H1 (cell line): ENCODE results near the gene IRS1. TPM values are rescaled to one million over a fixed set of nuclear protein-coding genes. Genes with fewer than 3 reads are reported as not detected.

Experiments used
- CTCF ChIA-PET: fragments of 300-600 bp; sonication (Branson Sonifier 250); formaldehyde crosslinking; loops from one replicate; lab custom pipeline; 2021; ENCODE audit not compliant: partially characterized antibody; lab: Charles Lee
- POLR2A ChIA-PET: fragments of 300-600 bp; sonication (Branson Sonifier 250); formaldehyde crosslinking; loops from one replicate; lab custom pipeline; 2021; ENCODE audit warnings: inconsistent platforms; ENCODE audit not compliant: partially characterized antibody; lab: Charles Lee
- DNase-seq, 2 experiments: peaks; one replicate each; pipeline versions ENCODE4 v3.0.0 to v3.0.0-alpha.2; 2010 to 2022; ENCODE audit warnings: low spot score in 2 of 2, low read depth in 1 of 2, mixed read lengths in 1 of 2
- FAIRE-seq: peaks from 2 replicates; lab custom pipeline; 2011; peaks lifted over from hg19 to GRCh38; lab: Jason Lieb, UNC
- H2AFZ ChIP-seq: 2 replicates; pipeline ENCODE4 v1.8.1; 2012; ENCODE audit warnings: low read length, inconsistent platforms
- H2AK5ac ChIP-seq: 2 replicates; pipeline ENCODE4 v1.6.1; 2013; ENCODE audit warnings: low read depth, low read length
- H2BK120ac ChIP-seq: replicated peaks from 2 replicates; pipeline ENCODE3; 2013; ENCODE audit warnings: low read depth, low read length, inconsistent platforms
- H2BK12ac ChIP-seq: 2 replicates; pipeline ENCODE4 v1.6.1; 2013; ENCODE audit warnings: low read depth, low read length
- H2BK15ac ChIP-seq: 2 replicates; pipeline ENCODE4 v1.6.1; 2013; ENCODE audit warnings: low read length
- H2BK20ac ChIP-seq: 2 replicates; pipeline ENCODE4 v1.6.1; 2013; ENCODE audit warnings: low read length
- H2BK5ac ChIP-seq: 2 replicates; pipeline ENCODE4 v1.6.1; 2013; ENCODE audit warnings: low read depth, low read length
- H3K14ac ChIP-seq: 2 replicates; pipeline ENCODE4 v1.6.1; 2013; ENCODE audit warnings: inconsistent platforms; ENCODE audit not compliant: insufficient read length
- H3K18ac ChIP-seq: 2 replicates; pipeline ENCODE4 v1.6.1; 2013; ENCODE audit warnings: low read length; ENCODE audit errors: extremely low read depth
- H3K23ac ChIP-seq: 2 replicates; pipeline ENCODE4 v1.6.1; 2013; ENCODE audit warnings: inconsistent platforms; ENCODE audit not compliant: insufficient read length
- H3K23me2 ChIP-seq: 2 replicates; pipeline ENCODE4 v1.6.1; 2013; ENCODE audit warnings: low read depth, low read length
- H3K27ac ChIP-seq: 2 replicates; pipeline ENCODE4 v1.6.1; 2011; ENCODE audit warnings: low read depth, low read length, inconsistent platforms
- H3K27me3 ChIP-seq, 4 experiments: replicated peaks in 1 of 4; 1 replicate in 1 of 4; 2 replicates in 3 of 4; pipeline versions ENCODE4 v1.6.1 to v1.8.1; 2011 to 2013; ENCODE audit warnings: low read length in 3 of 4, mild to moderate bottlenecking in 3 of 4, inconsistent platforms in 2 of 4, mixed read lengths in 2 of 4, moderate library complexity in 1 of 4; ENCODE audit not compliant: control insufficient read depth in 3 of 4, insufficient read depth in 3 of 4; ENCODE audit errors: extremely low read depth in 1 of 4
- H3K36me3 ChIP-seq, 4 experiments: 2 replicates each; pipeline versions ENCODE4 v1.6.1 to v1.8.1; 2011 to 2013; ENCODE audit warnings: mild to moderate bottlenecking in 4 of 4, low read length in 3 of 4, moderate library complexity in 2 of 4, control low read depth in 1 of 4, inconsistent platforms in 1 of 4; ENCODE audit not compliant: insufficient read depth in 4 of 4, control insufficient read depth in 2 of 4
- H3K4ac ChIP-seq: replicated peaks from 2 replicates; pipeline ENCODE3; 2013; ENCODE audit warnings: low read length, low read depth, mixed read lengths, inconsistent platforms; ENCODE audit not compliant: insufficient read length
- H3K4me1 ChIP-seq, 4 experiments: replicated peaks in 1 of 4; 1 replicate in 1 of 4; 2 replicates in 3 of 4; pipeline versions ENCODE4 v1.6.1 to v1.8.1; 2011 to 2013; ENCODE audit warnings: low read length in 3 of 4, inconsistent platforms in 2 of 4, mixed read lengths in 1 of 4; ENCODE audit not compliant: insufficient read depth in 4 of 4, control insufficient read depth in 3 of 4
- H3K4me2 ChIP-seq, 2 experiments: 2 replicates each; pipeline versions ENCODE4 v1.6.1 to v1.8.1; 2011 to 2013; ENCODE audit warnings: low read depth in 2 of 2, low read length in 2 of 2, control low read depth in 1 of 2, inconsistent platforms in 1 of 2, mild to moderate bottlenecking in 1 of 2; ENCODE audit not compliant: insufficient read depth in 1 of 2
- H3K4me3 ChIP-seq, 4 experiments: fragments of 200-600, 300-600 bp in 1 of 4; sonication (generic), shearing (Covaris generic), sonication (Bioruptor Twin) in 1 of 4; 2 replicates each; pipeline versions ENCODE4 v1.5.1 to v1.8.1; 2011 to 2016; ENCODE audit warnings: low read length in 4 of 4, low read depth in 3 of 4, control low read depth in 2 of 4, inconsistent platforms in 2 of 4, mild to moderate bottlenecking in 2 of 4, mixed read lengths in 1 of 4, moderate library complexity in 1 of 4; ENCODE audit not compliant: insufficient read depth in 2 of 4; ENCODE audit errors: extremely low read depth in 1 of 4
- H3K56ac ChIP-seq: replicated peaks from 2 replicates; pipeline ENCODE3; 2013; ENCODE audit warnings: low read depth, mild to moderate bottlenecking, mixed read lengths, low read length, inconsistent platforms; ENCODE audit not compliant: insufficient read length
- H3K79me1 ChIP-seq: 2 replicates; pipeline ENCODE4 v1.6.1; 2013; ENCODE audit warnings: low read depth, low read length, control low read depth
- H3K79me2 ChIP-seq, 2 experiments: 2 replicates each; pipeline versions ENCODE4 v1.6.1 to v1.8.1; 2012 to 2013; ENCODE audit warnings: low read length in 2 of 2, mild to moderate bottlenecking in 2 of 2, inconsistent platforms in 1 of 2; ENCODE audit not compliant: insufficient read depth in 2 of 2, control insufficient read depth in 1 of 2
- H3K9ac ChIP-seq, 4 experiments: replicated peaks in 1 of 4; 1 replicate in 1 of 4; 2 replicates in 3 of 4; pipeline versions ENCODE4 v1.6.1 to v1.8.1; 2011 to 2013; ENCODE audit warnings: low read depth in 3 of 4, low read length in 3 of 4, control low read depth in 2 of 4, mild to moderate bottlenecking in 2 of 4, moderate library complexity in 2 of 4, inconsistent platforms in 1 of 4; ENCODE audit errors: extremely low read depth in 1 of 4
- H3K9me3 ChIP-seq, 2 experiments: 2 replicates each; pipeline versions ENCODE4 v1.6.1 to v1.8.1; 2012 to 2013; ENCODE audit warnings: mild to moderate bottlenecking in 2 of 2, moderate library complexity in 2 of 2, control low read depth in 1 of 2, inconsistent platforms in 1 of 2, low read depth in 1 of 2, low read length in 1 of 2, mixed read lengths in 1 of 2; ENCODE audit not compliant: insufficient read depth in 2 of 2
- H4K20me1 ChIP-seq, 2 experiments: replicated peaks in 1 of 2; 2 replicates each; pipeline versions ENCODE3 to v1.8.1; 2011 to 2013; ENCODE audit warnings: inconsistent platforms in 2 of 2, low read length in 2 of 2, mild to moderate bottlenecking in 1 of 2; ENCODE audit not compliant: insufficient read depth in 2 of 2, control insufficient read depth in 1 of 2
- H4K5ac ChIP-seq: 2 replicates; pipeline ENCODE4 v1.6.1; 2013; ENCODE audit warnings: low read length, low read depth, mixed read lengths, inconsistent platforms; ENCODE audit not compliant: insufficient read length
- H4K8ac ChIP-seq: 2 replicates; pipeline ENCODE4 v1.8.0; 2013; ENCODE audit warnings: mild to moderate bottlenecking, moderate library complexity, low read length, inconsistent platforms; ENCODE audit not compliant: insufficient read depth; ENCODE audit errors: extremely low read depth
- H4K91ac ChIP-seq: replicated peaks from 2 replicates; pipeline ENCODE3; 2013; ENCODE audit warnings: low read length, mixed read lengths, inconsistent platforms; ENCODE audit not compliant: insufficient read length
- EZH2 ChIP-seq: fragments of 200-600 bp; sonication (generic); IDR thresholded peaks from 2 replicates; pipeline ENCODE4 v1.7.1; 2012; ENCODE audit warnings: low read depth, mild to moderate bottlenecking, moderate library complexity, low read length, inconsistent platforms; ENCODE audit not compliant: severe bottlenecking
- SIX5 ChIP-seq: IDR thresholded peaks from 2 replicates; pipeline ENCODE4 v1.6.1; 2011; ENCODE audit warnings: mild to moderate bottlenecking, low read depth, low read length
- WGBS, 2 experiments: shearing (Covaris generic) in 1 of 2; methylation state at CpG; one replicate each; pipeline versions ENCODE4 v1.1.6 to v1.1.7; 2013 to 2015; ENCODE audit warnings: low lambda C conversion rate in 2 of 2, mixed read lengths in 2 of 2, inconsistent platforms in 1 of 2, low coverage in 1 of 2, missing lambda C conversion rate in 1 of 2; ENCODE audit not compliant: insufficient replicate concordance in 2 of 2, insufficient coverage in 1 of 2, insufficient read length in 1 of 2; ENCODE audit errors: extremely low coverage in 1 of 2, missing lambda C conversion rate in 1 of 2; 5-methylcytosine and 5-hydroxymethylcytosine counted together
- long read RNA-seq, 2 experiments: library from RNA in 1 of 2; library from capped mRNA in 1 of 2; stranded (forward); transcript quantifications; one replicate each; pipeline ENCODE4 v2.0.0, GENCODE V29; 2021; ENCODE audit warnings: inconsistent platforms in 1 of 2
- polyA minus RNA-seq, 3 experiments: library from RNA; depleted of rRNA, polyadenylated mRNA; stranded (reverse); fragments of >200 nt; gene quantifications; 1 replicate in 2 of 3; 2 replicates in 1 of 3; pipeline ENCODE4 v1.2.3, GENCODE V29; 2011
- polyA plus RNA-seq, 7 experiments: library from polyadenylated mRNA; depleted of rRNA in 3 of 7; stranded (reverse) in 5 of 7; unstranded in 2 of 7; fragments of >200 nt in 5 of 7; fragments of 200-250 nt in 2 of 7; gene quantifications; 1 replicate in 5 of 7; 2 replicates in 1 of 7; 4 replicates in 1 of 7; pipeline versions ENCODE4 v1.2.1 to v1.2.3, GENCODE V29; 2011 to 2013; ENCODE audit warnings: missing spikeins in 2 of 7, mixed read lengths in 2 of 7
- total RNA-seq: library from RNA; stranded (reverse); fragmentation: NEBNext Ultra II Directional; extraction: Animal tissue kit (Norgen Biotek cat#: 25700); gene quantifications from 2 replicates; pipeline ENCODE4 v1.2.1, GENCODE V29; 2021

The IRS1 gene, protein sequence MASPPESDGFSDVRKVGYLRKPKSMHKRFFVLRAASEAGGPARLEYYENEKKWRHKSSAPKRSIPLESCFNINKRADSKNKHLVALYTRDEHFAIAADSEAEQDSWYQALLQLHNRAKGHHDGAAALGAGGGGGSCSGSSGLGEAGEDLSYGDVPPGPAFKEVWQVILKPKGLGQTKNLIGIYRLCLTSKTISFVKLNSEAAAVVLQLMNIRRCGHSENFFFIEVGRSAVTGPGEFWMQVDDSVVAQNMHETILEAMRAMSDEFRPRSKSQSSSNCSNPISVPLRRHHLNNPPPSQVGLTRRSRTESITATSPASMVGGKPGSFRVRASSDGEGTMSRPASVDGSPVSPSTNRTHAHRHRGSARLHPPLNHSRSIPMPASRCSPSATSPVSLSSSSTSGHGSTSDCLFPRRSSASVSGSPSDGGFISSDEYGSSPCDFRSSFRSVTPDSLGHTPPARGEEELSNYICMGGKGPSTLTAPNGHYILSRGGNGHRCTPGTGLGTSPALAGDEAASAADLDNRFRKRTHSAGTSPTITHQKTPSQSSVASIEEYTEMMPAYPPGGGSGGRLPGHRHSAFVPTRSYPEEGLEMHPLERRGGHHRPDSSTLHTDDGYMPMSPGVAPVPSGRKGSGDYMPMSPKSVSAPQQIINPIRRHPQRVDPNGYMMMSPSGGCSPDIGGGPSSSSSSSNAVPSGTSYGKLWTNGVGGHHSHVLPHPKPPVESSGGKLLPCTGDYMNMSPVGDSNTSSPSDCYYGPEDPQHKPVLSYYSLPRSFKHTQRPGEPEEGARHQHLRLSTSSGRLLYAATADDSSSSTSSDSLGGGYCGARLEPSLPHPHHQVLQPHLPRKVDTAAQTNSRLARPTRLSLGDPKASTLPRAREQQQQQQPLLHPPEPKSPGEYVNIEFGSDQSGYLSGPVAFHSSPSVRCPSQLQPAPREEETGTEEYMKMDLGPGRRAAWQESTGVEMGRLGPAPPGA (N-terminal part only)
- total RNA-seq (24.9 and 26.9 TPM in 2 replicates), polyA plus RNA-seq (2011; rRNA removed) (9.1 and 12.0 TPM in 2 replicates), polyA minus RNA-seq (2011; rRNA and poly(A)+ RNA removed) (11.3 and 13.1 TPM in 2 replicates)
- 8.5 TPM for polyA plus RNA-seq (2011; cell fraction: cytosol; rRNA removed)
- polyA plus RNA-seq (2011; cell fraction: nucleus; rRNA removed): 11.8 TPM
- 8.8 to 10.8 TPM (median 9.7 TPM) in 4 replicates for polyA plus RNA-seq (2012, experiment 1 of 2)
- polyA plus RNA-seq (2012, experiment 2 of 2): 3.6 TPM
- polyA plus RNA-seq (2013, experiment 1 of 2): 7.5 TPM
- 7.9 TPM for polyA plus RNA-seq (2013, experiment 2 of 2)
- polyA minus RNA-seq (2011; cell fraction: cytosol; rRNA and poly(A)+ RNA removed): 14.8 TPM
- polyA minus RNA-seq (2011; cell fraction: nucleus; rRNA and poly(A)+ RNA removed): 29.4 TPM
- long read RNA-seq, experiment 1, full-length matches to known transcripts: 14 of 27 reads
- long read RNA-seq, experiment 1, partial matches to known transcripts: 6 of 27 reads
- long read RNA-seq, experiment 1, other reads (novel, unspliced or antisense): 7 of 27 reads
- long read RNA-seq, experiment 2, full-length matches to known transcripts: 1 of 2 reads
- long read RNA-seq, experiment 2, partial matches to known transcripts: 0 of 2 reads
- long read RNA-seq, experiment 2, other reads (novel, unspliced or antisense): 1 of 2 reads

DNA sequence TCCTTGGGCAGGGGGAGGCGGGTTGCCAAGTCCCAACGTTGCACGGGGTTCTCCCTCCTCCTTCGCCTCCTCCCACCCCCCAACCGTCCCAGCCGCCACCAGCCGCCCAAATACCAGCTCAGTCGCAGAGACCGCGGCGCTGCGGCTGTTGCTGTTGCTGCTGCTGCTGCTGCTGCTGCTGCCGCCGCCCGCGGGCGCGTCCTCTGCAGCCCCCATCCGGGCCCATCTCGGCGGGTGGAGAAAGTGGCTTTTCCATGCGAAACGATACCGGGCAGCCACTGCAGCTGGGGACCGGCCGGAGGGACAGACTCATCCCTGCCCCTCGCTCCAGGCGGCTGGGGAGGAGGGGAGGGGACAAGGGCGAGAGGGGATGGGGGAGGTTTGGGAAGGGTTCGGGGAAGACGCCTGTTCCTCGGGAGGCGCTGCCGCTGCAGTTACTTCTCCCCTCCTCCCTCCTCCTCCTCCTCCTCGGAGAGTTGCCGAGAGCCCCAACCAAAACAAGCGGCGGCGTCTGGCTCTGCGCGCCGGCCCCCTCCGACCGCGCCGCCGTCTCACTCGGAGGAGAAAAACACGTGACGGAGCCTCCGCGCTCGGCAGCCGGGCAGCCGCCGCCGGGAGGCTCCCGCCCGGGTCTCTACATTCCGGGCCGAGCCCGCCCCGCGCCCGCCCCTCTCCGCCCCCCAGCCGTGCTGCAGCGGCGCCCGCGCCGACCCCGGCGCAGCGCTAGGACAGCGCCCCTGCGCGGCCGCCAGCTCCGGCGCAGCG is at the start of gene IRS1:
IRS1 (minus strand) TSS at position 610 of the 765 bp plus-strand sequence. CDS start 1,082 bp downstream, outside the sequence.
- Histone ChIP-seq H3K18ac (peak within 1 kb of the TSS; percentile 87), H4K5ac (peak within 1 kb of the TSS; percentile 64), H2BK20ac (no peak within 1 kb of the TSS), H2BK5ac (no peak within 1 kb of the TSS; the same call in 1 of the 2 replicates), H2AK5ac (no peak within 1 kb of the TSS), H3K9me3 (peaks cover 0 to 3% of the 10 kb centered on the region in 2 experiments; a peak in 1 of 4 replicates), H3K23ac (no peak within 1 kb of the TSS), H3K36me3 (peaks cover 0 to 25% (median 9%) of the 10 kb centered on the region in 4 experiments; a peak in 4 of 8 replicates), H4K91ac (peak within 1 kb of the TSS; percentile 79), H4K20me1 (peaks cover 6 to 15% of the 10 kb centered on the region in 2 experiments), H3K4ac (peak within 1 kb of the TSS; percentile 44), H3K14ac (no peak within 1 kb of the TSS), H3K27ac (peak within 1 kb of the TSS; percentile 64; the same call in 1 of the 2 replicates), H3K4me2 (peak within 1 kb of the TSS; percentile 82 to 96), H2AFZ (peak within 1 kb of the TSS; percentile 89), H3K9ac (peak within 1 kb of the TSS; percentile 51 to 72 (median 60)), H2BK120ac (no peak within 1 kb of the TSS), H3K23me2 (peaks cover 19% of the 10 kb centered on the region), H3K79me1 (0 out of 2 replicates have a peak, but pooled peaks cover 3% of the 10 kb centered on the region), H3K27me3 (no peaks in the 10 kb centered on the region), H3K56ac (no peak within 1 kb of the TSS), H3K4me3 (peak within 1 kb of the TSS; percentile 70 to 97 (median 80)), H2BK12ac (peak within 1 kb of the TSS; percentile 12; the same call in 1 of the 2 replicates), H4K8ac (peak within 1 kb of the TSS; percentile 86; the same call in 1 of the 2 replicates), H2BK15ac (no peak within 1 kb of the TSS), H3K79me2 (peaks cover 0 to 35% of the 10 kb centered on the region in 2 experiments; a peak in 3 of 4 replicates), H3K4me1 (peaks cover 0 to 20% (median 16%) of the 10 kb centered on the region in 4 experiments; a peak in 6 of 7 replicates)
- CTCF ChIA-PET: interaction anchor here (0.7 to 2.1 kb wide), 12 partner anchors 21 to 768 kb away, joined by 3 to 8 read pairs (median 3); partner anchors contain the start of gene RHBDD1
- POLR2A ChIA-PET: interaction anchor here (0.7 to 1.8 kb wide), 5 partner anchors 8 to 146 kb away, joined by 3 to 5 read pairs (median 4); partner anchors contain the start of gene RHBDD1
- 1% methylated on average over 32 of the region's 82 CpGs; no CpG with 5 or more reads in 1 of the 2 experiments for WGBS, 2 experiments
- FAIRE-seq: no peak
- DNase-seq: peak in 1 of 2 experiments; percentile 78
- no peak for TF ChIP-seq SIX5
- TF ChIP-seq EZH2: no peak
